K562 (cell line): ENCODE results near the gene CENPA. TPM values are rescaled to one million over a fixed set of nuclear protein-coding genes. Genes with fewer than 3 reads are reported as not detected.

Experiments
- BMI1 ChIP-seq: fragments of 150-350 bp; IDR thresholded peaks from 2 replicates; pipeline ENCODE4 v1.6.1; 2014; ENCODE audit warnings: low read length
- CBFA2T2 ChIP-seq: fragments of 450-650 bp; conservative IDR thresholded peaks from 2 replicates; pipeline ENCODE4 v1.6.1; 2017; ENCODE audit warnings: mild to moderate bottlenecking
- FOXJ2 ChIP-seq: fragments of 200-800 bp; sonication (Bioruptor generic); IDR thresholded peaks from 2 replicates; pipeline ENCODE4 v1.6.1; 2016; ENCODE audit warnings: missing genetic modification characterization, missing compliant biosample characterization
- NFIX ChIP-seq: fragments of 250-450 bp; sonication (Bioruptor Pico); IDR thresholded peaks from 2 replicates; pipeline ENCODE4 v1.4.0; 2020; ENCODE audit warnings: low read depth, mild to moderate bottlenecking, moderate library complexity
- NKRF ChIP-seq: fragments of 450-650 bp; IDR thresholded peaks from 2 replicates; pipeline ENCODE4 v1.6.1; 2016; ENCODE audit warnings: borderline replicate concordance
- PHB ChIP-seq: fragments of 250-450 bp; sonication (Bioruptor Pico); IDR thresholded peaks from 2 replicates; pipeline ENCODE4 v1.5.0; 2021
- POLR2AphosphoS5 ChIP-seq: IDR thresholded peaks from 2 replicates; pipeline ENCODE4 v1.6.1; 2011; ENCODE audit warnings: mild to moderate bottlenecking, low read depth, low read length, moderate library complexity; ENCODE audit not compliant: control insufficient read depth, insufficient read depth
- POLR2B ChIP-seq: fragments of 450-650 bp; IDR thresholded peaks from 2 replicates; pipeline ENCODE4 v1.6.1; 2018; ENCODE audit warnings: low read depth; ENCODE audit not compliant: partially characterized antibody
- POLR2H ChIP-seq: IDR thresholded peaks from 2 replicates; pipeline ENCODE4 v1.6.1; 2016; ENCODE audit warnings: missing genetic modification characterization, low read depth, mild to moderate bottlenecking, control low read depth, missing compliant biosample characterization, moderate library complexity
- PRMT5 ChIP-seq: sonication (generic); formaldehyde crosslinking; IDR thresholded peaks from 2 replicates; pipeline ENCODE4 v1.5.0; 2020; ENCODE audit warnings: missing genetic modification reagents
- RNF219 ChIP-seq: fragments of 250-450 bp; sonication (Bioruptor Pico); IDR thresholded peaks from 2 replicates; pipeline ENCODE4 v1.5.0; 2022; ENCODE audit warnings: mild to moderate bottlenecking
- SIN3B ChIP-seq: fragments of 450-650 bp; IDR thresholded peaks from 2 replicates; pipeline ENCODE4 v1.6.1; 2017; ENCODE audit warnings: low read depth, mild to moderate bottlenecking, moderate library complexity
- SRSF7 ChIP-seq: fragments of 200-400 bp; formaldehyde crosslinking; optimal IDR thresholded peaks from 2 replicates; pipeline ENCODE3; 2017; ENCODE audit warnings: mild to moderate bottlenecking, low read depth, low read length
- STAT6 ChIP-seq: sonication (generic); formaldehyde crosslinking; IDR thresholded peaks from 2 replicates; pipeline ENCODE4 v1.8.1; 2023; ENCODE audit warnings: mild to moderate bottlenecking, missing genetic modification reagents
- ZC3H4 ChIP-seq: sonication (generic); formaldehyde crosslinking; IDR thresholded peaks from 2 replicates; pipeline ENCODE4 v1.9.0; 2021; ENCODE audit warnings: missing genetic modification reagents, borderline replicate concordance
- ZNF354B ChIP-seq: fragments of 250-450 bp; sonication (Bioruptor Pico); IDR thresholded peaks from 2 replicates; pipeline ENCODE4 v1.4.0; 2020
- ZNF408 ChIP-seq: fragments of 250-450 bp; sonication (Bioruptor Pico); IDR thresholded peaks from 2 replicates; pipeline ENCODE4 v1.4.0; 2020; ENCODE audit warnings: low read depth, mild to moderate bottlenecking, moderate library complexity
- ZNF639 ChIP-seq, 2 experiments: fragments of 200-800 bp in 1 of 2; sonication (Bioruptor generic) in 1 of 2; sonication (generic) in 1 of 2; formaldehyde crosslinking in 1 of 2; IDR thresholded peaks in 1 of 2; conservative IDR thresholded peaks in 1 of 2; 2 replicates each; pipeline versions ENCODE4 v1.5.0 to v1.6.1; 2016 to 2020; ENCODE audit warnings: missing compliant biosample characterization in 1 of 2, missing genetic modification characterization in 1 of 2, missing genetic modification reagents in 1 of 2
- polyA plus RNA-seq, 8 experiments: library from polyadenylated mRNA; depleted of rRNA in 4 of 8; stranded (reverse) in 5 of 8; unstranded in 3 of 8; fragments of >200 nt; fragmentation: Nextera tagmentation in 2 of 8; fragmentation: Illumina TruSeq in 1 of 8; extraction: Ambion mirVana in 2 of 8; extraction: Trizol in 1 of 8; gene quantifications; 2 replicates each; pipeline versions ENCODE4 v1.2.1 to v1.2.3, GENCODE V29; 2011 to 2014; ENCODE audit warnings: inconsistent platforms in 1 of 8, missing spikeins in 1 of 8
- total RNA-seq, 7 experiments: library from RNA; depleted of rRNA in 6 of 7; stranded (reverse); fragments of >200 nt in 6 of 7; fragmentation: Illumina TruSeq in 2 of 7; extraction: Trizol in 2 of 7; gene quantifications; 2 replicates each; pipeline versions ENCODE4 v1.2.1 to v1.2.3, GENCODE V29; 2011 to 2021; ENCODE audit warnings: low replicate concordance in 1 of 7

CENPA gene
- total and polyA plus RNA-seq, 9 of the 15 experiments (the other 6 are each of a cell fraction or from before 2014, with no cell fraction given) = 11.3 to 61.7 (median 44.7) TPM

GRCh38 chr2:26757873-26758789 is 27.7 kb upstream of the CENPA start (continued):
- TF ChIP-seq POLR2H (peak; percentile 87), PHB (CRISPR knock-in tag) (no peak), ZNF408 (CRISPR knock-in tag) (no peak), ZC3H4 (no peak), SIN3B (no peak), STAT6 (no peak), POLR2AphosphoS5 (peak; percentile 52), POLR2B (peak; percentile 74), PRMT5 (no peak), NKRF (no peak), ZNF354B (CRISPR knock-in tag) (no peak; the same call in 1 of the 2 replicates), RNF219 (CRISPR knock-in tag) (no peak), BMI1 (no peak), FOXJ2 (tag) (peak; percentile 80), SRSF7 (no peak), CBFA2T2 (no peak), NFIX (no peak), ZNF639 (CRISPR knock-in tag; conservative IDR thresholded peaks at IDR 0.05 in 1 of 2, IDR thresholded peaks at IDR 0.05 in 1 of 2) (peak in 1 of 2 experiments; percentile 74; a peak in 2 of 4 replicates)
